MM.1S (cell line): Measurements from ENCODE around the gene IL22RA1.

ENCODE experiments used
- EZH2 ChIP-seq: fragments of 300-600 bp; sonication (generic); optimal IDR thresholded peaks from 2 replicates; pipeline ENCODE3; 2017; ENCODE audit warnings: low read depth, mild to moderate bottlenecking, antibody characterized with exemption, low read length, mixed read lengths
- EZH2phosphoT487 ChIP-seq: fragments of 300-600 bp; sonication (generic); IDR thresholded peaks from 2 replicates; pipeline ENCODE4 v1.6.1; 2018; ENCODE audit warnings: antibody characterized with exemption, low read length
- TF ChIP-seq, protein P1 (sequence below): fragments of 300-600 bp; sonication (generic); IDR thresholded peaks from 2 replicates; pipeline ENCODE4 v1.5.1; 2016; ENCODE audit warnings: antibody characterized with exemption, low read length, mixed read lengths

DNA sequence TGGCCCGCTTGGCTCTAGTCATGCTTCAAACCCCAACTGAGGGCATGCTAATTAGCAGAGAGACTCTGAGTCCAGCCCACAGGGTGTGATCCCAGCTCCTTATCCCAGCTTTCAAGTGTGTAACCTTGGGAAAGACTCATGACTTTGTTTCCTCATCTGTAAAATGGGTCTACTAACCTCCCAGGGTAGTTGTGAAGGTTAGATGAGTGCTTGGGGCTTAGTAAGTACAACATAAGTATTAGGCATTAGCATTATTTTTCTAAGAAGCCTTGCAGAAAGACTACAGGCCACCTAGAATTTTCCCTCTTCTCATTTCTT is 33.8 kb downstream of the IL22RA1 start:
- no peak for TF ChIP-seq EZH2phosphoT487
- TF ChIP-seq, protein P1, sequence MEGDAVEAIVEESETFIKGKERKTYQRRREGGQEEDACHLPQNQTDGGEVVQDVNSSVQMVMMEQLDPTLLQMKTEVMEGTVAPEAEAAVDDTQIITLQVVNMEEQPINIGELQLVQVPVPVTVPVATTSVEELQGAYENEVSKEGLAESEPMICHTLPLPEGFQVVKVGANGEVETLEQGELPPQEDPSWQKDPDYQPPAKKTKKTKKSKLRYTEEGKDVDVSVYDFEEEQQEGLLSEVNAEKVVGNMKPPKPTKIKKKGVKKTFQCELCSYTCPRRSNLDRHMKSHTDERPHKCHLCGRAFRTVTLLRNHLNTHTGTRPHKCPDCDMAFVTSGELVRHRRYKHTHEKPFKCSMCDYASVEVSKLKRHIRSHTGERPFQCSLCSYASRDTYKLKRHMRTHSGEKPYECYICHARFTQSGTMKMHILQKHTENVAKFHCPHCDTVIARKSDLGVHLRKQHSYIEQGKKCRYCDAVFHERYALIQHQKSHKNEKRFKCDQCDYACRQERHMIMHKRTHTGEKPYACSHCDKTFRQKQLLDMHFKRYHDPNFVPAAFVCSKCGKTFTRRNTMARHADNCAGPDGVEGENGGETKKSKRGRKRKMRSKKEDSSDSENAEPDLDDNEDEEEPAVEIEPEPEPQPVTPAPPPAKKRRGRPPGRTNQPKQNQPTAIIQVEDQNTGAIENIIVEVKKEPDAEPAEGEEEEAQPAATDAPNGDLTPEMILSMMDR = no peak
- no peak for TF ChIP-seq EZH2
